GM13976 (cell line): ENCODE results near the gene CDH12.

Experiments used
- DNase-seq: peaks from one replicate; pipeline ENCODE4 v3.0.0; 2012; ENCODE audit warnings: low spot score
- CTCF ChIP-seq: IDR thresholded peaks from 2 replicates; pipeline ENCODE4 v1.5.1; 2012; ENCODE audit warnings: borderline replicate concordance, mild to moderate bottlenecking; ENCODE audit not compliant: insufficient read depth; ENCODE audit errors: extremely low read depth, missing control alignments, control extremely low read depth
- in situ Hi-C: fragments of 300-500 bp; cut with MboI; formaldehyde crosslinking; loops from one replicate; pipeline ENCODE4 v1.12.0; 2022; ENCODE audit warnings: low sequenced_read_pairs, mixed read lengths, inconsistent platforms; ENCODE audit not compliant: unreplicated experiment

The CDH12 gene

DNA sequence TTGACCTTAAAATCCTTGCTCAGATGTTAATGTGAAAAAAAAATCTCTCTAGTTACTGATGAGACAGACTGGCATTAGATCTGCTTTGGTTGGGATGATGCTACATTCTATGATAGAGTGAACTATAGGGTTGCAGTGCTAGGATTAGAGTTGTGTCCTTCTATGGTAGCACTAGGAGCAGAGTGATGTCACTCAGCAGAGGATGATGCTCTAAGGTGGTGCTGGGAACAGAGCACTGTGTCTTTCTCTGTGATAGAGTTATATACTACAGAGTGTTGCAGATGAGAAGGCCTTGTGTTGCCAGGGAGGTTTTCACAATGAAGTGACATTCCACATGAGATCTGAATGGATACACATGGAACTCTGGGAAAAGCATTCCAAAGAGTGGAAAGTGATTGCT, 462.3 kb downstream of the CDH12 start:
- no peak for TF ChIP-seq CTCF
- in situ Hi-C loops = no loop called here

DNA sequence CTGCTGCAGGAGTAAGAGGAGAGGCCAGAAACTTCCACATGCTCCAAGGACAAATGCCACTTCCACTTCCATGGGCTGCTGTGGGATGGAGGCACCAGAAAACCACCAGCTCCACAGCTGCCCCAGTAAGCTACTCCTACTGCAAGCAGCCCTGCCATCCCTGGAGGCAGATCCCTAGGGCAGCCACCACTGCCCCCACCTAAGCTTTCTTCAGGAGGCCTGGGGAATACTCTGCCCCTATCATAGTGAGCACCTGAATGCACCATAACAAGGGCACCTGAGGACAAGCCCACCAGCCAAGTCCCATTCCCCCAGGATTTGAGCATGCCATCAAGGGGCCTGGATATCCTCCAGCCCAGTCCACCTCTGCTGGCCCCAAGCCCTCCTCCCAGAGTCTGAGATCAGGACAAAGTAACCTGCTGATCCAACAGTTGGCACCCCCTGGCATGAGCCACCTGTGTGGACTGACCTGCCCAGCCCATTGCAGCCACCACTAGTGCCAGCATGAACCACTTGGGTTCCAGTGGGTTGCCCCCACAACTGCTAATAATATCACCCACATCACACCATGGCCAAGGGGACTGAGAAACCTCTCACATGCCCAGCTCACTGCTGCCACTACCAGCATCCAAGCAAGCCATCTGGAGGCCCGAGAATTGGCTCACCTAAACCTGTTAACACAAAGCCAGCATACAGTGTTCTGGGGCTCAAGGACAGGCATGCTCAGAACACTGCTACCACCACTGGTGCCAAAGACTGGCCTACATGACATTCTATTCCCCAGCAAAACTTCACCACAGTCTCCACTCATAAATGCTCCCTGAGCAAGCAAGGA, 480.1 kb downstream of the CDH12 start:
- TF ChIP-seq CTCF = no peak
- in situ Hi-C loops = no loop called here
- DNase-seq = no peak

More for the DNA sequence above, 462.3 kb downstream of the CDH12 start:
- no peak for DNase-seq

DNA sequence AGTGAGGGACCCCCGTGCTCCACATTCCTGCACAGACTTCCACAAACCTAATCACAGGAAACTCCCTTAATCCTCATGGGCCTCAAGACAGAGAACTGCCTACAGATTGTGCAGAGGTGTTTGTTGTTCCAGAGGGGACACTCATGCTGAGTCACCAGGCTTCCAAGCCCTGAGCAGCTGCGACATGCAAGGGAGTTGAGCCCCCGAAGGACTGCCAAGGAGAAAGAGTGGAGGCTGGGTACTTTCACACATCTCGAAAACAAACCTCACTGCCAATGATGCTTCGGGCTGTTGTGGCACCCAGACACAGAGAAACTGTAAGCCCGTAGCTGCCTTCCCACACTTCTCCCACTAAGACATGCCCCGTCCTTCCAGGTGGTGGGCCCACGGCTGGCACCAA, 480.8 kb downstream of the CDH12 start:
- TF ChIP-seq CTCF = no peak
- no peak for DNase-seq
- in situ Hi-C loops = no loop called here

- no peak for TF ChIP-seq CTCF
- in situ Hi-C loops = no loop called here
These were observed 498.2 kb downstream of the CDH12 start for GRCh38 chr5:22354956-22355355.

DNA sequence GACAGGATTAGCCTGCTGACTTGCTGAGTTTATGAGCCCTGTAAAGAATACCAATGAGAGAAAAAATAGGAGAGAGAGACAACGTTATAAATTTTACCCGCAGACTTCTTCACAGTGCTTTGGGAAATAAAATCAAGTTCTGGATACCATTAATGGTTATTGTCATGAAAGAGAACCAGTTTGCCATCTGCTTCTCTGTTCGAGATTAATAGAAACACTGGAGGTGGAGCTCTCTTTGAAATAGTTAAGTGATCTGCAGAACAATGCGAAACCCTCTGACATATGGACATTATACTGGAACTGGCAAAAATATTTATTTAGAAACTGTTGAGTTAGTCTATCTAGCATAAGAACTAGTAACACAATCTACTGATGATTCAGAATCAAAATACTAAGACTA, 500.7 kb downstream of the CDH12 start:
- TF ChIP-seq CTCF = no peak
- in situ Hi-C loops = no loop called here
- DNase-seq = no peak

More at GRCh38 chr5:22354956-22355355, 498.2 kb downstream of the CDH12 start:
- no peak for DNase-seq

GRCh38 chr5:22351178-22351577, 502.0 kb downstream of the CDH12 start:
- no peak for DNase-seq
- in situ Hi-C loops = no loop called here
- TF ChIP-seq CTCF = no peak

GRCh38 chr5:22348027-22348426, 505.1 kb downstream of the CDH12 start:
- DNase-seq = no peak
- in situ Hi-C loops = no loop called here
- no peak for TF ChIP-seq CTCF
